T-cell (primary cell): Measurements from ENCODE around the gene MZF1. TPM values are rescaled to one million over a fixed set of nuclear protein-coding genes. Genes with fewer than 3 reads are reported as not detected.
A peak's percentile ranks its signal among the peaks of the same experiment; 100 is the strongest.

ENCODE experiments used
- ATAC-seq, 4 experiments: fragments of 200-7000 bp in 3 of 4; fragments of 150-1000 bp in 1 of 4; cut with Tn5 transposase; replicated peaks in 1 of 4; 1 replicate in 3 of 4; 2 replicates in 1 of 4; pipeline ENCODE4 v1.10.0; 2021; ENCODE audit warnings: moderate library complexity in 3 of 4, mild to moderate bottlenecking in 2 of 4, moderate number of reproducible peaks in 1 of 4
- CTCF ChIA-PET, 2 donors: fragments of 300-600 bp; sonication (Branson Sonifier 250); formaldehyde crosslinking; loops; one replicate each; lab custom pipeline; 2022; ENCODE audit warnings: antibody characterized with exemption in 2 of 2; lab: Charles Lee
- POLR2A ChIA-PET, 2 donors: fragments of 300-600 bp; sonication (Branson Sonifier 250); formaldehyde crosslinking; loops; one replicate each; lab custom pipeline; 2022; ENCODE audit warnings: antibody characterized with exemption in 2 of 2; lab: Charles Lee
- DNase-seq, 35 experiments: peaks; one replicate each; pipeline versions ENCODE4 v3.0.0 to v3.0.0-alpha.2; 2013 to 2023
- H3K27ac ChIP-seq: one replicate; pipeline ENCODE4 v1.5.1; 2013; ENCODE audit warnings: low read length
- H3K27me3 ChIP-seq, 2 experiments: replicated peaks in 1 of 2; 1 replicate in 1 of 2; 2 replicates in 1 of 2; pipeline versions ENCODE4 v1.6.1 to v1.7.0; 2013; ENCODE audit warnings: low read length in 1 of 2, mixed read lengths in 1 of 2; ENCODE audit not compliant: control insufficient read depth in 2 of 2, insufficient read depth in 2 of 2; ENCODE audit errors: extremely low read depth in 1 of 2
- H3K36me3 ChIP-seq, 2 donors: 1 replicate in 1 of 2; 2 replicates in 1 of 2; pipeline versions ENCODE4 v1.6.1 to v1.7.0; 2013; ENCODE audit warnings: low read length in 1 of 2; ENCODE audit not compliant: control insufficient read depth in 2 of 2, insufficient read depth in 1 of 2; ENCODE audit errors: extremely low read depth in 1 of 2
- H3K4me1 ChIP-seq, 2 experiments: 1 replicate in 1 of 2; 2 replicates in 1 of 2; pipeline versions ENCODE4 v1.6.1 to v1.7.0; 2013; ENCODE audit warnings: low read length in 2 of 2, mixed read lengths in 1 of 2; ENCODE audit not compliant: insufficient read depth in 2 of 2, control insufficient read depth in 1 of 2; ENCODE audit errors: extremely low read depth in 1 of 2
- H3K4me3 ChIP-seq, 2 donors: 1 replicate in 1 of 2; 2 replicates in 1 of 2; pipeline versions ENCODE4 v1.5.1 to v1.7.0; 2013; ENCODE audit warnings: mild to moderate bottlenecking in 2 of 2, low read length in 1 of 2, moderate library complexity in 1 of 2; ENCODE audit not compliant: control insufficient read depth in 1 of 2; ENCODE audit errors: extremely low read depth in 1 of 2
- H3K9me3 ChIP-seq: 2 replicates; pipeline ENCODE4 v1.7.0; 2013
- H3K27ac Mint-ChIP-seq, 2 donors: one replicate each; pipeline ENCODE4 v1.8.0; 2020 to 2021; ENCODE audit warnings: mild to moderate bottlenecking in 2 of 2, mixed read lengths in 2 of 2
- H3K27me3 Mint-ChIP-seq, 2 donors: one replicate each; pipeline ENCODE4 v1.8.0; 2021 to 2022; ENCODE audit warnings: mixed read lengths in 2 of 2
- H3K36me3 Mint-ChIP-seq: one replicate; pipeline ENCODE4 v1.8.0; 2021; ENCODE audit warnings: mixed read lengths
- H3K4me1 Mint-ChIP-seq, 3 donors: one replicate each; pipeline ENCODE4 v1.8.0; 2020 to 2022; ENCODE audit warnings: mixed read lengths in 3 of 3, mild to moderate bottlenecking in 1 of 3
- H3K4me3 Mint-ChIP-seq, 3 donors: one replicate each; pipeline ENCODE4 v1.8.0; 2020 to 2022; ENCODE audit warnings: mild to moderate bottlenecking in 3 of 3, mixed read lengths in 3 of 3, moderate library complexity in 3 of 3
- H3K9me3 Mint-ChIP-seq, 3 donors: one replicate each; pipeline ENCODE4 v1.8.0; 2020 to 2022; ENCODE audit warnings: mixed read lengths in 3 of 3
- WGBS: methylation state at CpG from one replicate; pipeline ENCODE4 v1.1.5; 2013; ENCODE audit warnings: missing lambda C conversion rate; ENCODE audit not compliant: insufficient coverage; 5-methylcytosine and 5-hydroxymethylcytosine counted together
- total RNA-seq, 35 experiments: library from RNA in 6 of 35; stranded (reverse) in 6 of 35; fragments of 120-200 nt in 1 of 35; gene quantifications; one replicate each; pipeline versions ENCODE4 v1.2.1 to v1.2.4 and lab custom pipeline; 2013 to 2026

The MZF1 gene
- total RNA-seq, 5 donors from 2014 or later (not counting 1 experiment from before 2014, with no cell fraction given) = 37.0 to 59.3 (median 47.2) TPM

DNA sequence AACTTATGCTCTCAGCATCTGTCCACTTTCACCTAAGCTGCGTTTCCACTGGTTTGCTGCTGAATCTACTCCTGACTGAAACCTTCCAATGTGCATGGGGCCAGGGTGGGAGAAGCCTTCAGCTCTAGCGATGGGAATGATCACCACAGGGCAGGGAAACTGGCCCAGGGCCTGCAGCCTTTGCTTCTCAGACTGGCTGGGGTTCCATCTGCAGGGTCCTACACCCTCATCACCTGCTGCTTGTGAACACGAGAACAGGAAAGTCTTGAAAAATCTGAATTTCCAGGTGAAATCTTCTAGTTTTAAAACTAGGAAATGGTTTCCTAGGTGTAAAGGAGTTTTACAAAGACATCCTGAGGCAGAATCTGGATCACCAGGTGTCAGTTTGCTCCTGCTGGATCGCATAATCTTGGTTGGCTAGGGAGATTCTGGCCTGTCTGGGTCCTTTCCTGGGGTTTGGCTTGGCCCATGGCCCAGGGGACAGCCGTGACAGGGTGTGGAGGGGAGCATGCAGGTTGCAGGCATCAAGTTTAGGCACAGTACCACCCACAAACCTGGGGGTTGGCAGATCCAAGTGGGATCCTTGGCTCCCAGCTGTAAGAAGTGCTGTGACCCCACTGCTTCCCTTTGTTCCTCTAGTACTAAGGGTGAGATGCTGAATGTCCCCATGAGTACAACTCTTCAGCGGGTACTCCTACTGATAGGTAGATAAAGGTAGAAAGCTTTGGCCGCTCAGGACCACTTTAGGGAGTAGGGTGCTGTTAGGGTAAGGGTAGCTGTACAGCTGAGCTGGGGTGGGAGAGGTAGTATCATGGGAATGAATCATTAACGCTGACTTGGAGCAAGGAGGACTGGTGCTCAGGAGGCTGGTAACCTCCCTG is 12.9 kb downstream of the MZF1 start:
- H3K4me3 ChIP-seq = peak overlapping the region; percentile 74 to 94
- H3K27ac Mint-ChIP-seq = peak overlapping the region; percentile 98
- peaks cover 0 to 4% of the 10 kb centered on the region in 2 experiments for H3K27me3 ChIP-seq
- DNase-seq (peak in 1 of 35 experiments; percentile 29), ATAC-seq (no peak)
- POLR2A ChIA-PET = no interaction called here
- H3K4me1 ChIP-seq = peaks cover 33 to 74% of the 10 kb centered on the region in 2 experiments
- H3K27me3 Mint-ChIP-seq = no peaks in the 10 kb centered on the region
- H3K9me3 ChIP-seq = no peaks in the 10 kb centered on the region
- peaks cover 63 to 73% (median 72%) of the 10 kb centered on the region in 3 donors for H3K4me1 Mint-ChIP-seq
- H3K27ac ChIP-seq = peak overlapping the region; percentile 91
- H3K9me3 Mint-ChIP-seq = no peaks in the 10 kb centered on the region
- H3K36me3 ChIP-seq = peaks cover 0 to 16% of the 10 kb centered on the region in 2 donors
- peak overlapping the region; percentile 97 to 98 (median 97) for H3K4me3 Mint-ChIP-seq
- 86% methylated on average over 4 of the region's 8 CpGs for WGBS
- CTCF ChIA-PET = no interaction called here
- H3K36me3 Mint-ChIP-seq = peaks cover 9% of the 10 kb centered on the region

DNA sequence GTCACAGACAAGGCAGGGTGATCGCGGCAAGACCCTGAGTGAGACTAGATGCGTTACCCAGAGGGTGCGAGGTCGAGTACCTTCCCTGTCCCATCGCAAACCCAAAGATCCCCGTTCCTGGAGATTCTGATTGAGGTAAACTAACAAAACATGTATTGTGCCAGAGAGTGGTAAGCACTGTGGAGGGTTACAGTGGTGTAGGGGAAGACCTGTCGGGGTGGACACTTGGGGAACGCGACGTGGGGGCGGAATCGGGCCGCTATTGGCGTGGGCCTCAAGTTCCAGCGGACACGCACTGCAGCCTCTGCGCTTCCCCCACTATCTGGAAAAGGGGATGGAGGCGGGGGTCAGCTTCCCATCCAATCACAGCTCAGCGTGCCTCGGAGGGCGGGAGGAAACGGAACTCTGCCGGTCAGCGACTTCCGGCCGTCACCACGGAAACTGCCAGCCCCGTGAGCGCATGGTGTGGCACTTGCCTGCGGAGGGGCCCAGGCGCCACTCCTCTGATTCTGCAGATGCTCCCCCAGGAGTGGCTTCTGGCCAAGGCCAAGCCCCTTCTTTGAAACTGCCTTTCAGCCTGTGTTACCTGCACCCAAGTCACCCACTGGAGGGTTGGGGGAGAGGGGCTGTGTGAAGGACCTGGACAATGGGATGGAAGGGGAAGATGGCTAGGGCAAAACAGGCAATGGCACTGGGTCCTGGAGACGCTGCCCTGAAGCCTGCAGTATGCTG is 13.7 kb downstream of the MZF1 start:
- H3K4me3 ChIP-seq = peak overlapping the region; percentile 74 to 94
- ATAC-seq (no peak), DNase-seq (peak in 15 of 35 experiments; percentile 19 to 64 (median 33))
- Mint-ChIP-seq H3K27ac (peak overlapping the region; percentile 98), H3K4me3 (peak overlapping the region; percentile 97 to 98 (median 97)), H3K36me3 (peaks cover 12% of the 10 kb centered on the region), H3K4me1 (peaks cover 71 to 81% (median 77%) of the 10 kb centered on the region in 3 donors), H3K9me3 (no peaks in the 10 kb centered on the region), H3K27me3 (no peaks in the 10 kb centered on the region)
- peaks cover 35 to 79% of the 10 kb centered on the region in 2 experiments for H3K4me1 ChIP-seq
- H3K27me3 ChIP-seq = peaks cover 0 to 4% of the 10 kb centered on the region in 2 experiments
- POLR2A ChIA-PET = no interaction called here
- peak overlapping the region; percentile 91 for H3K27ac ChIP-seq
- H3K36me3 ChIP-seq = peaks cover 0 to 16% of the 10 kb centered on the region in 2 donors
- WGBS = 0% methylated on average over 23 of the region's 33 CpGs
- no peaks in the 10 kb centered on the region for H3K9me3 ChIP-seq
- CTCF ChIA-PET = no interaction called here

DNA sequence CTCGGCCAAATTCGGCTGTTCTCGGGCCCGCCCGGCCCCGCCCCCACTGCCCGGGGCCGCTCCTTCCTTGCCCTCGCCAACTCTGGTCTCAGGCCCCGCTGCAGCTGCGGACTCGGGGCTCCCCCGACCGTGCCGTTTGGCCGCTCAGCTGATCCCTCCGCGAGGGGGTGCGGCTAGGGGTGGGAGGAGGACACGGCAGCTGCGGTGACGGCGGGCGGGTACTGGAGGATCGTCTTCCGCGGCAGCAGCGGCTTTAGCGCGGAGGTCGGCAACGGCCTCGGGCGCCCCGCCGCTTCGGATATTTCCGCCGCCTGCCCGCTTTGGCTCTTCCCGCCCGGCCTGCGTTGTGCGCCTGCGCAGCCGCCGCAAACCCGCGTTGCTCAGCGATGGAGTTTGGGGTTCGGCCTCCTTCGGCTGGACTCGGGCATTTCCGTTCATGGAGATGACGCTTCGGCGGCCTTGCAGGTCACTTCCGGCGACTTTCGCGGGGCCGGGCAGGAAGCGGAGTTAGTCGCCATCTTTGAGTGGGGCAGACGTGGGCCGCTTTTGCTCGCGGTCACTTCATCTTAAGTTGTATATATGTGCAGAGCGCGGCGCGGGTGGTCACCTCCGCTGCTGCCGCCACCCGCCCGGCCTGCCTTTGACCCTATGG is 14.4 kb downstream of the MZF1 start:
- ChIA-PET CTCF (interaction anchor here in 1 of 2 donors (0.7 kb wide), 1 partner anchor 1033 kb away, joined by 4 read pairs; no protein-coding TSS in a partner anchor), POLR2A (interaction anchor here in 1 of 2 donors (1.0 kb wide), 1 partner anchor 15 kb away, joined by 3 read pairs; the partner anchor contains the start of gene TRIM28)
- peak overlapping the region; percentile 98 for H3K27ac Mint-ChIP-seq
- H3K36me3 Mint-ChIP-seq = peaks cover 14% of the 10 kb centered on the region
- Histone ChIP-seq H3K9me3 (no peaks in the 10 kb centered on the region), H3K36me3 (peaks cover 0 to 16% of the 10 kb centered on the region in 2 donors), H3K27me3 (peaks cover 0 to 4% of the 10 kb centered on the region in 2 experiments), H3K27ac (peak overlapping the region; percentile 91), H3K4me1 (peaks cover 40 to 83% of the 10 kb centered on the region in 2 experiments), H3K4me3 (peak overlapping the region; percentile 74 to 94)
- ATAC-seq (peak; percentile 72 to 75 (median 73)), DNase-seq (peak; percentile 99 to 100 (median 100))
- no peaks in the 10 kb centered on the region for H3K9me3 Mint-ChIP-seq
- peak overlapping the region; percentile 97 to 98 (median 97) for H3K4me3 Mint-ChIP-seq
- under 1% methylated on average over 70 of the region's 76 CpGs for WGBS
- H3K27me3 Mint-ChIP-seq = no peaks in the 10 kb centered on the region
- peaks cover 73 to 83% (median 78%) of the 10 kb centered on the region in 3 donors for H3K4me1 Mint-ChIP-seq

DNA sequence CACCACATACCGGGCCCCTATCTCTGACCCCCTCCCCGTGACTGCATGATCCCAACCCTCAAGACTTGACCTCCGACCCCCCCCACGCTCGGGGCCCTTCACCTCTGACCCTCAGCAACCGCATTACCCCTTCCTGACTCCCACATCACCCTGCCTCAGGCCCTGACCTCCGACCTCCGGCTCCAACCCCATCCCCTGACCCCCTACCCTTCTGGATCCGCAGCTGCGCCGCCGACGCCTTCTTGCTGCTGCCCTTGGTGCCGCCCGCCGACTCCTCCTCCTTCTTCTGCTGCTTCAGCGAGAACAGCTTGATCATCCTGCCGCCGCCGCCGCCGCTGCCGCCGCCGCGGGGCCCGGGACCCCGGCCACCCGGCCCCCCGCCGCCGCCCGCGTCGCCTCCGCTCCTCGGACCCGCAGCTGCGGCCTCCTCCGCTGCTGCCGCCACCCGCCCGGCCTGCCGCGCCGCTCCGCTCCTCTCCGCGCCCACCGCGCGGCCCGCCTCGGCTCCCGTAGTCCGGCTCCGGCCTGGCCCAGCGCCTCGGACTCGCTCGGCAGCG is 15.0 kb downstream of the MZF1 start, which contains the start of gene UBE2M:
Gene UBE2M, minus strand, starts transcription at position 546 of the 557 bp plus-strand sequence. Its CDS starts 230 bp downstream, at position 316.
- Mint-ChIP-seq H3K27me3 (no peaks in the 10 kb centered on the region), H3K4me3 (peak within 1 kb of the TSS; percentile 97 to 98 (median 97)), H3K9me3 (no peaks in the 10 kb centered on the region), H3K36me3 (peaks cover 17% of the 10 kb centered on the region), H3K27ac (peak within 1 kb of the TSS; percentile 98), H3K4me1 (peaks cover 71 to 80% (median 75%) of the 10 kb centered on the region in 3 donors)
- Histone ChIP-seq H3K4me3 (peak within 1 kb of the TSS; percentile 82 to 94), H3K4me1 (peaks cover 36 to 82% of the 10 kb centered on the region in 2 experiments), H3K27ac (peak within 1 kb of the TSS; percentile 91), H3K9me3 (no peaks in the 10 kb centered on the region), H3K27me3 (peaks cover 0 to 4% of the 10 kb centered on the region in 2 experiments), H3K36me3 (peaks cover 0 to 16% of the 10 kb centered on the region in 2 donors)
- DNase-seq (peak in 33 of 35 experiments; percentile 43 to 78 (median 65)), ATAC-seq (peak; percentile 4 to 26 (median 8))
- ChIA-PET CTCF (interaction anchor here in 1 of 2 donors (0.7 kb wide), 1 partner anchor 1033 kb away, joined by 4 read pairs; no protein-coding TSS in a partner anchor), POLR2A (interaction anchor here in 1 of 2 donors (1.0 kb wide), 1 partner anchor 14 kb away, joined by 3 read pairs; the partner anchor contains the start of gene TRIM28)
- under 1% methylated on average over 58 of the region's 62 CpGs for WGBS

- Mint-ChIP-seq H3K4me3 (peak overlapping the region; percentile 87 to 97 (median 90)), H3K27ac (peak overlapping the region; percentile 91 to 93), H3K27me3 (no peaks in the 10 kb centered on the region), H3K4me1 (peaks cover 71 to 83% (median 78%) of the 10 kb centered on the region in 3 donors), H3K36me3 (peaks cover 22% of the 10 kb centered on the region), H3K9me3 (no peaks in the 10 kb centered on the region)
- peak in 1 of 35 experiments; percentile 28 for DNase-seq
- no peaks in the 10 kb centered on the region for H3K9me3 ChIP-seq
- peaks cover 0 to 23% of the 10 kb centered on the region in 2 donors for H3K36me3 ChIP-seq
- no peak for ATAC-seq
- peak overlapping the region; percentile 82 to 90 for H3K4me3 ChIP-seq
- ChIA-PET POLR2A (no interaction called here), CTCF (no interaction called here)
- 31% methylated on average over 11 of the region's 12 CpGs for WGBS
- peaks cover 0 to 4% of the 10 kb centered on the region in 2 experiments for H3K27me3 ChIP-seq
- H3K27ac ChIP-seq = peak overlapping the region; percentile 85
- peaks cover 32 to 77% of the 10 kb centered on the region in 2 experiments for H3K4me1 ChIP-seq
These were observed 15.7 kb downstream of the MZF1 start for GRCh38 chr19:58557221-58558065.
